ENCODE measurements around the gene RAD51B. TPM values are rescaled to one million over a fixed set of nuclear protein-coding genes. Genes with fewer than 3 reads are reported as not detected.

RAD51B gene
- total RNA-seq, 1 experiment from 2014 or later: 23.3 TPM

GRCh38 chr14:67887478-67887877 lies 67.9 kb downstream of the RAD51B start:
- TF ChIP-seq EZH2 (IDR thresholded peaks at IDR 0.05; ENCODE audit: borderline replicate concordance, low read depth, low read length, poor library complexity, severe bottlenecking) (no peak), CTCF (conservative IDR thresholded peaks at IDR 0.05; ENCODE audit: low read depth, low read length) (no peak)
- BruUV-seq (replicated peaks): no TSS peak
- Histone ChIP-seq H3K27ac (ENCODE audit: low read depth, low read length, poor library complexity, severe bottlenecking) (no peak overlapping the region), H3K4me1 (ENCODE audit: insufficient read depth, low read length, poor library complexity, severe bottlenecking) (peaks cover 11% of the 10 kb centered on the region), H3K27me3 (replicated peaks; ENCODE audit: insufficient read depth, low read depth, low read length, poor library complexity) (no peaks in the 10 kb centered on the region), H3K9me3 (ENCODE audit: low read depth, low read length, poor library complexity, severe bottlenecking) (no peaks in the 10 kb centered on the region), H3K4me3 (ENCODE audit: low read depth, low read length, poor library complexity, severe bottlenecking) (no peak overlapping the region), H3K36me3 (ENCODE audit: insufficient read depth, low read length, poor library complexity, severe bottlenecking) (no peaks in the 10 kb centered on the region)
- ChIA-PET POLR2A (ENCODE audit: low non-redundant PET) (no interaction called here), CTCF (no interaction called here)
- no peak for DNase-seq (ENCODE audit: low spot score)
- intact Hi-C loops (cut with micrococcal nuclease; ENCODE audit: unreplicated experiment): no loop called here

GRCh38 chr14:67889455-67889854 lies 69.9 kb downstream of the RAD51B start:
- peaks cover 6% of the 10 kb centered on the region for H3K4me1 ChIP-seq (ENCODE audit: insufficient read depth, low read length, poor library complexity, severe bottlenecking)
- H3K9me3 ChIP-seq (ENCODE audit: low read depth, low read length, poor library complexity, severe bottlenecking): no peaks in the 10 kb centered on the region
- no peaks in the 10 kb centered on the region for H3K36me3 ChIP-seq (ENCODE audit: insufficient read depth, low read length, poor library complexity, severe bottlenecking)
- DNase-seq (ENCODE audit: low spot score): no peak
- H3K4me3 ChIP-seq (ENCODE audit: low read depth, low read length, poor library complexity, severe bottlenecking): no peak overlapping the region
- no peak overlapping the region for H3K27ac ChIP-seq (ENCODE audit: low read depth, low read length, poor library complexity, severe bottlenecking)
- CTCF ChIA-PET: interaction anchor here (0.5 kb wide), 1 partner anchor 19 kb away, joined by 4 read pairs; no protein-coding TSS in a partner anchor
- no peaks in the 10 kb centered on the region for H3K27me3 ChIP-seq (replicated peaks; ENCODE audit: insufficient read depth, low read depth, low read length, poor library complexity)
- POLR2A ChIA-PET (ENCODE audit: low non-redundant PET): no interaction called here
- no TSS peak for BruUV-seq (replicated peaks)
- TF ChIP-seq CTCF (conservative IDR thresholded peaks at IDR 0.05; ENCODE audit: low read depth, low read length) (no peak), EZH2 (IDR thresholded peaks at IDR 0.05; ENCODE audit: borderline replicate concordance, low read depth, low read length, poor library complexity, severe bottlenecking) (no peak)
- intact Hi-C loops (cut with micrococcal nuclease; ENCODE audit: unreplicated experiment): no loop called here

GRCh38 chr14:67892466-67893100 lies 73.0 kb downstream of the RAD51B start:
- CTCF ChIA-PET: no interaction called here

More at GRCh38 chr14:67892466-67893100, 73.0 kb downstream of the RAD51B start:
- no peaks in the 10 kb centered on the region for H3K9me3 ChIP-seq (ENCODE audit: low read depth, low read length, poor library complexity, severe bottlenecking)
- H3K4me1 ChIP-seq (ENCODE audit: insufficient read depth, low read length, poor library complexity, severe bottlenecking): no peaks in the 10 kb centered on the region
- H3K36me3 ChIP-seq (ENCODE audit: insufficient read depth, low read length, poor library complexity, severe bottlenecking): no peaks in the 10 kb centered on the region
- H3K27ac ChIP-seq (ENCODE audit: low read depth, low read length, poor library complexity, severe bottlenecking): no peak overlapping the region
- no peak overlapping the region for H3K4me3 ChIP-seq (ENCODE audit: low read depth, low read length, poor library complexity, severe bottlenecking)
- no TSS peak for BruUV-seq (replicated peaks)
- DNase-seq (ENCODE audit: low spot score): no peak
- TF ChIP-seq CTCF (conservative IDR thresholded peaks at IDR 0.05; ENCODE audit: low read depth, low read length): no peak
- TF ChIP-seq EZH2 (IDR thresholded peaks at IDR 0.05; ENCODE audit: borderline replicate concordance, low read depth, low read length, poor library complexity, severe bottlenecking): no peak
- intact Hi-C loops (cut with micrococcal nuclease; ENCODE audit: unreplicated experiment): no loop called here
- POLR2A ChIA-PET (ENCODE audit: low non-redundant PET): no interaction called here
- no peaks in the 10 kb centered on the region for H3K27me3 ChIP-seq (replicated peaks; ENCODE audit: insufficient read depth, low read depth, low read length, poor library complexity)

Measured in A673 (cell line).